RCC 7860 (cell line): ENCODE data around the gene DDX10.
"Not testable (repeated sequence)": the region's sequence is repeated elsewhere in the genome, so short reads cannot be mapped to it uniquely, and the experiment has no call there.

Source experiments
- DNase-seq: peaks from one replicate; pipeline ENCODE4 v3.0.0-alpha.2; 2015; ENCODE audit warnings: low spot score
- FAIRE-seq: peaks from 2 replicates; lab custom pipeline; 2012; peaks lifted over from hg19 to GRCh38; lab: Jason Lieb, UNC

DDX10 gene

DNA sequence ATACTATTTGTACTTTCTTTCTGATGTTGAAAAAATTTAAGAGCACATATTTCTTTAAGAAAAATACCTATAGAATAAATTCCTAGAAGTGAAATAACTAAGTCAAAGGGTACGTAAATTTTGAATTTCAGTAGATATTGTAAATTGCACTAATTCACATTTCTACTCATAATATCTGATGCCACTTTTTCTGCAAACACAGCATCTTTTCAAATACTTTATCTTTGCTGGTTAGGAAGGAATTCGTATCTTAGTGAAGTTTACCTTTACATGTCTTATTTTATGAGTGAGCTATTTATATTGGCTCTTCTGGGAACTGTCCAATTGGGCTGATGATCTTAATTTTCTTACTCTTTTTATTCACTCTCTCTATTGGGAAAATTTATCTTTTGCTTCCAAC, 148.2 kb downstream of the DDX10 start:
- no peak for FAIRE-seq
- DNase-seq: no peak

DNA sequence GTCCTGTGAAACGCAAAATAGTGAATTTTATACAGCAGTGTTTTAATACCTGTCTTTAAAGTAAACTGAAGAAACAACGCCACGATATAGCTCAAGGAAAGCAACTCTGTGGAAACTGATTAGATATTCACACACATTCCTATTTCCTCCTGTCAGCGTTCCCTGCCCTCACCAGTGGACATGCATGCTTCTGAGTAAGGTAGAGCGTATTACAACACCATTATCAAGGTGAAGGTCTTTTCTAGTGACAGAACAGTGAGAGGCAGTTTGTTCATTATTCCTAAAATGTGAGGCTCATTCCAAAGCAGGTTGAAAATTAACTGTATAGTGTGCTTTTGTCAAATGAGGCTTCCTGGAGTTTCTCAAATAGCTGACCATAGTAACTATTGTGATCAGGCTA, 153.1 kb downstream of the DDX10 start:
- FAIRE-seq: no peak
- DNase-seq: no peak

DNA sequence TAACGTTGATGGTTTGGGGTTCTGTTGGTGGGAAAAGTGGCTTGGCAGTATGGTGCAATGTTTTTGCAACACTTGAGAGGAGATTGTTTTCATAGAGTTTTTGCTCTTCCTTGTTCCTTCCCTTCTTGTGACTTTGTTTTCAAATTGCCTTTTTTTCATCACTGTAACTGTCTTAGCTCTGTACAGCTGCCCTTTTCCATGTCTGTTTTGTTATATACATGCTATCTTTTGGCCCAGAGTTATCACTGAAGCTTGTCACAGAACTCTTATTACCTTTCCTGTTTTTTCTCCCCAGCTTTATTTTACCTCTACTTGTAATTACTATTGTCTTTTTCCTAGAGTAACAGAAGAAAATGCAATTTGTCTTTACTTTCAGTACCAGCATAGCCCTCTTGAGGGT, 154.1 kb downstream of the DDX10 start:
- no peak for FAIRE-seq
- no peak for DNase-seq

DNA sequence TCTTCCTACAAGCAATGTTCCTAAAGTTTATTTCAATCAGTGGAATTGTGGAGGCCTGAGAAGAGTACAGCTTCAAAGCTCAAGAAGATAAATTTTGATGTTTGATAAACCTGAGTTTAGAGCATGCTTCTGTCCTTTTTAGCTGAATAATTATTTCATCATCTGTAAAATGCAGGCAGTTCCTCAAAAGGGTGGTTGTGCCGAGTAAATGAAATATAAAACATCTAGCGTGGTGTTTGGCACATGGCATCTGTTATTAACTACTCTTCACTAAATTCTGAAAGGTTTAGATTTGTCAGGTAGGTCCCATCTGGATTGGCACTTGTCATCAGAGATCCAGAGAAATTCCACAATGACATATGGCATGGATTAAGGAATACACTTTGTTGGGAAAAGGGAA, 155.1 kb downstream of the DDX10 start:
- DNase-seq (no peak), FAIRE-seq (no peak)

DNA sequence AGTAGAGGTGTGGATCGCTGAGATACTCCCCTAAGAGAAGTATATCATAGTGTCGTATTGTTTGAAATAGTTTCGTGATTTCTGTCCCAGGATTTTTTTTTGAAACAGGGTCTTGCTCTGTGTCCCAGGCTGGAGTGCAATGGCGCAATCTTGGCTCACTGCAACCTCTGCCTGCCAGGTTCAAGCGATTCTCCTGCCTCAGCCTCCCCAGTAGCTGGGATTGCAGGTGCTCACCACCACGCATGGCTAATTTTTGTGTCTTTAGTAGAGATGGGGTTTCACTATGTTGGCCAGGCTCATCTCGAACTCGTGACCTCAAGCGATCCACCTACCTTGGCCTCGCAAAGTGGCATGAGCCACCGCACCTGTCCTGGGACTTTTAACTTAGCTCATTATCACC, 159.1 kb downstream of the DDX10 start:
- not testable (repeated sequence) for FAIRE-seq

DNA sequence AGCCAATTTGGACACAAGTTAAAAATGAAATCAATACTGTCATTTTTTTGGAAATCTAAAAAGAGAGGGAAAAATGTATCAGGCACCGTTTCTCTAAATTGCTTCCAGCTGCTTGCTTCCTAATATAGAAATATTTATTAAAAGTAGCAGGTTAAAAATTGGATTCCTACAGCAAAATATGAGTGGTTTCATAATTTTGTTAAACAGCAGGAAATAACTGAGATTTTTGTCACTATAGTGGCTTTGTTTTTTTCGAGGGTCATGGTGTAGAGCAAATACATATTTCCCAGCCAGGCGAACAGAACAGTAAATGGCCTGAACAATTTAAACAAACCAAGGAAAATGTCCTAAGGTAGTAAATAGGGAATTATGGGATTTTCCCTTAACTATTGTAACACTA, 159.7 kb downstream of the DDX10 start:
- no peak for FAIRE-seq
- DNase-seq: no peak

More for the DNA sequence above, 159.1 kb downstream of the DDX10 start:
- DNase-seq: not testable (repeated sequence)

DNA sequence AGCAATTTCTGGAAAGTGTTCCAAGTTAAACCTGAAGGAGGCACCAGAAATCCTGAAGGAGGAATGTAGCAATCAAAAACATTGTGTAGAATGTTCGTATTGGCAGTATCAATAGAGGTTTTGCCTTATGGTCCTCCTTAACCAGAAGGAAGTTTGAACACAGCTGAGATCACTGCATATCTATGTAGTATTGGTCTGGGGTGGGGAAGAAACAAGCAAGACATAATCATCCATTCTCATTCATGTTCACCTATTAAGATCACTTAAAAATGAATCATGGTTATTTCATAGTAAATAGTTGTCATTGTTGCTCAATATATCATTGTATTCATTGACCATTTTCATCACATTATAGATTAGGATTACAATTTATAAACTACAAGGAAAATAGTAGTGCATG, 160.5 kb downstream of the DDX10 start:
- DNase-seq (no peak), FAIRE-seq (no peak)

DNA sequence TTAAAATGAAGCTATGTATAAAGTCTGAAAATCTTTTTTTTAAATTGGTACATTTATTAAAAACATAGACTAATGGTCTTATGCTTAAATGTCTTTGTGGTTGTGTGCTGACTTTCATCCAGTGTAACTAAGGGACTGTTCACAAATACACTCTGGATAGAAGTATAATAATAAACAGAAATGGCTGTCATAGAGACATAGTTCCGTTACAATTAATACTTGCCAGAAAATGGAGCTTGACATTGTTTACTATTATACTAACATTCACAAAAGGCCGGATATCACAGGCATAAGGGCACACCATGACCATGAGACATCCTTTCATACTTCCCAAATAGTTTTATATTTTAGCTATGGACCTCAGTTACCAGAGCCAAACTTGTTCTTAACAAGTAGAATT, 161.3 kb downstream of the DDX10 start:
- FAIRE-seq (no peak), DNase-seq (no peak)

DNA sequence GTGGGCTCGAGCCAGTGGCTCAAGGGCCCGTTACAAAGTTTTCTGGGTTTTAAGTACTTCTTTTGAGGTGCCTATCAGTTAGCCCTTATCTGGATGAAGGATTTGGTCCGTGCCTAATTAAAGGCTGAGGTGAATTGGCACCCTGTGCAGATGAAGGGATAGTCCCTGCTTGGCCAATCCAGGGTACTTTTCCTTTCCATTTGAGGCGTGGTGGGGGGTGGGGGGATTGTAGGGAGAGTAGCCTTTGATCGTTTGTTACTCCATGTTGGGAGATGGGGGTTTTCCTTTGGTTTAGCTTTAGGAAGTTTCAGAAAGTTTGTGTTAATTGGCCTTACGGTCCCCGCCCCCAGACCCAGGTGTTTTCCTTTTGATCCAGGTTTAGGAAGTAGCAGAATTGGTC, 170.8 kb downstream of the DDX10 start:
- DNase-seq (no peak), FAIRE-seq (no peak)

DNA sequence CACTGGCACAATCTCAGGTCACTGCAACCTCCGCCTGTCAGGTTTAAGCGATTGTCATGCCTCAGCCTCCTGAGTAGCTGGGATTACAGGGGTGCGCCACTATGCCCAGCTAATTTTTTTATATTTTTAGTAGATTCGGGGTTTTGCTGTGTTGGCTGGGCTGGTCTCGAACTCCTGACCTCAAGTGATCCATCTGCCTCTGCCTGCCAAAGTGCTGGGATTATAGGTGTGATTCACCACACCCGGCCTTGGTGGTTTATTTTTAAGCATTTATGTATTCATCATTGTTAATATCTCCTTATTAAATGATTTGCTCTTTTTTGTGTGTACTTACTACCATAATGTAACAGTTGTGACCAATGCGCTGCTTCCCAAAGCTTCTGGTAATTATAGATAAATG, 171.7 kb downstream of the DDX10 start:
- DNase-seq (no peak), FAIRE-seq (no peak)

DNA sequence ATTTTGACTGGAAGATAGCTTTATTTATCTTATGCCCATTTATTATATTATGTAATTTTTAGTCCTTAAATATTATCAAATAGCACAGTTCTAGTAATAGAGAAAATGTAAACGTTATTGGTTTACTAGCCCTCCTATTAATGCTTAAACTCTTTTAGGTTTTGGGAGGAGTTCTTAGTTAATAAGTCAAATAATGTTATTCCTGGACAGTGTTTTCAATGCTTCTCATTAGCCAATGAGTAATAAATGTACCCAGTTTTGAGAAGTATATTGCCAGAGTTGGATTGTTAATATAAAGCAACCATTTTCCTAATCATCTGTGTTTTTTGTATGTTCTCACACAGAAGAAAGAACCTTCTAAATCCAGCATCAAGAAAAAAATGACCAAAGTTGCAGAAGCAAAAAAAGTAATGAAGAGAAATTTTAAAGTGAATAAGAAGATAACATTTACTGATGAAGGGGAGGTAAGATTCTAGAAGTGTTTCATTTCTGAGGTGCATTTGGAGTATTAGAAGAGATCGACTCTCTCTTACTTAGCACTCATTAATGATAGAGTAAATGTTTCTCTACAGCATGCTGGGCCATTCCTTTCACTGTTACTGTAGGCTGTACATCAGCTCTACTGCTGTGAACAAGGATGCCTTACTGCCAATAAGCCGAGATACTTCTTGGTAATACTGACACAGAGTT, 173.4 kb downstream of the DDX10 start:
- DNase-seq (no peak), FAIRE-seq (no peak)

DNA sequence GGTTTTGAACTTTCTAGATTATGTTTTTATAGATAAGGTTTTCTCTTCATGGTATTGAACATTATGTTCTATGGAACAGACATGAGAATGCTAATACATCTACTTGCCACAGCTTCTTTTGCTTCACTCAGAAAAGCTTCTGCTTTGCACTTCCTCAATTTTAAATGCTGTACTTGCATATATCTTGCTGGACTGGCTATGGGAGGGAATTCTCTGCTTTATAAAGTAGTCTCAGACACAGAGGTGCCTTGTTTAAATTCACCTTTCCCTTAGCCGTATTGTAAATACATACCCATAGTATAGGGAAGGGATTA, 173.9 kb downstream of the DDX10 start:
- FAIRE-seq (no peak), DNase-seq (no peak)

DNA sequence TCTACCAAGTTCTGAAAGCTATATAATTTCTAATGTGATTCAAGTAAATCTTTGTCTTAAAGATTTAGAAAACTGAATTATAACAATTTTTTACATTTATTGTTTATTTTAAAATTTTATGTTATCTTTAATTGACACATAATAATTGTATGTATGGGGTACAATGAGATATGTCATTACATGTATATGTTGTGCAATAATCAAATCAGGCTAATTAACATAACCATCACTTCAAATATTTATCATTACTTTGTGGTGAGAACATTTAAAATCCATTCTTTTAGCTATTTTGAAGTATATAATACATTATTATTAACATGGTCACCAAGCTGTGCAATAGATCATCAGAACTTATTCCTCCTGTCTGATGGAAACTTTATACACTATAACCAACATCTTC, 181.1 kb downstream of the DDX10 start:
- DNase-seq (no peak), FAIRE-seq (no peak)

DNA sequence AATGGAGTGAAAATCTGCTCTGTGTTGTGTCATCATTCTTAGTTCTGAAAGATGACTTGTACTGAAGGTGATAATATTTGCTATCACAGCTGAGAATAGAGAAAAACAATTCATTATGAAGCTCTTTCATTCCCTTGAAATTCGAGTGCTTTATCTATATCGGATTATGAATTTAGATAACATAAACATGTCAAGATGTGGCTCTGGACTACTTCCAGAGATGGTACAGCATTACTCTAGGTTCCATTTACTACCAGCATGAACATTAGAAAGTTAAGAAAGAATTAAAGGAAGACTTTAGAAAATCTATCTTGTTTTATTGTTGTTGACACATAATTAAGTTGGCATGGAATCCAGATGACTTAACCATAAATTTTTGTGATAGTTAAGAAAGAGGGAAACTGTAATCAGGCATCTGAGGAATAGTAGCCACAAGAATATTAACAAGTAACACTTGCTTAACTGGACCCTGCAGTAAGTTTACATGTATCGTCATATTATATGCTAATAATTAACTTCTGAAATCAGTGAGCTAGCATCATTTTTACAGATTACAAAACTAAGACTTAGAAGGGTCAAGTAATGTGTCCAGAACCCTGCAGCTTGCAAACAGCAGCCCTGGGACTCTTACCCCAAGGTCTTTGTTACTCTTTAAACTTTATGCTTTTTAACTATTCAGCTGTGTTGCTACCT, 182.6 kb downstream of the DDX10 start:
- DNase-seq: no peak
- FAIRE-seq: no peak

DNA sequence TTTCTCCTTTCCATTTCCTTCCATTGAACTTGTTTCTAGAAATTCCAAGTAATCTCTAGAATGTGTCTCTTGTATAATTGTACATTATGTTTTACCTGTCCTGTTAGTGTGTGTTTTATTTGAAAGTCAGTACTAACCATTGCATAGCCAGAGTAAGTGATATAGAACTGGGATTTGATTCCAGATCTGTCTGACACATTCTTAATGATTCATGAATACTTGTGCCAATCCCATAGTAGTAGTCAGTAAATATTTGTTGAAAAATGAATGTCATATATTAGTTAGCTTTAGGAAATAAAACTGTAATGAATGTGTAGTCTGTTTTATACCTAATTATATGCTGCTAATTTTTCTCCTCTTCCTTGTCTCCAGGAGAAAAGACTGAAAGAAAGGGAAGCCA, 186.9 kb downstream of the DDX10 start:
- no peak for DNase-seq
- no peak for FAIRE-seq

DNA sequence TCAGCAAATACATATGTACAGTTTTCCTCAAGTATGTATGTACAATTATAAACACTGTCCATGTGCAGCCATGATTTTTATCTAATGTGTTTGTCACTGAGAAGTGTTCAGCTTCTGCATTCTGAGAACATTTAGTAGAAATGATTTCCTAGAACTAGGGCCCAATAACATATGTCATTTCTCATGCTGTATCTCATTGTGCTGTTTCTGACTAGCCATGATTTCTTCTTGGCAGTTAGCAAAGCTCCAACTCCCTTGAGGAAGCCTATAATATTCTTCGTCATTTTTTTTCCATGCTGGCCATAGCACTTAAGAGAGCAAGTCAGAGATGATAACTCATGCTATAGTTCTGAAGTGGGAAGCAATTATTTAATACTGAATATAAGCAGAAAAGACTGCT, 187.8 kb downstream of the DDX10 start:
- no peak for FAIRE-seq

DNA sequence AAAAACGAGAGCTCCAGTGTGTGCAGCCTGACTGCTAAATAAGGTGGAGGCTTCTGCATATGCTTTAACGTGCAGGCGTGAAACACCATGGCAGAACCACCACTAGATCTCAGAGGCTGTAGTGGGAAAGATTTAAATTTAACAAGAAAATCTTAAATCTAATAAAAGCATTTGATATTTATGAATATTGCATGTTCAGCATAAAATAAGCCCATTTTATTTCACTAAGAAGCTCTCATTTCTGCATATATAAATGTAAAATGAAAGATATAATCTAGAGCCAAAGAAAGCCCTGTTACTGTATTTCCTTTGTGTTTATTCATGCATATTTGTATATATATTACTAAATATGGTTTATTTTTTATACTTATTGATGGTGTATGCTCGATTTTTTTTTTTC, 188.3 kb downstream of the DDX10 start:
- DNase-seq (no peak), FAIRE-seq (no peak)

More for the DNA sequence above, 187.8 kb downstream of the DDX10 start:
- no peak for DNase-seq

DNA sequence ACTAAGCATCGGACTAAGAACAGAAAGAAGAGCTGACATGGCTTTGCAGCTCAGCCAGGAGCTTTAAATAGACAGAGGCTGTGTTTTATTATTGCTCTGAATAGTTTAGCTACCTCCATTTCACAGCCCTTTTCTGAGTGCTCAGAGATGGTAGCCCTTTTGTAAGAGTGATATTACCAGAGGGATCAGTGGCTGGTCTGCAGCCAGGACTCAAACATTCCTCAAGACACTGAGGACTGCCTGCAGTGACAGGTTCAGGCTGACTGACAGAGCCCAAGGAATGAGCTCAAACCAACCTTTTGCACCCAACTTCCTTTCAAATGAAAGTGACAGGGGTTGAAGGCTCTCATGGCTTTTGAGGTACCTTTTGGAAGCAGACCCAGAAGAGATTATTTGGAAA, 189.0 kb downstream of the DDX10 start:
- DNase-seq (no peak), FAIRE-seq (no peak)

DNA sequence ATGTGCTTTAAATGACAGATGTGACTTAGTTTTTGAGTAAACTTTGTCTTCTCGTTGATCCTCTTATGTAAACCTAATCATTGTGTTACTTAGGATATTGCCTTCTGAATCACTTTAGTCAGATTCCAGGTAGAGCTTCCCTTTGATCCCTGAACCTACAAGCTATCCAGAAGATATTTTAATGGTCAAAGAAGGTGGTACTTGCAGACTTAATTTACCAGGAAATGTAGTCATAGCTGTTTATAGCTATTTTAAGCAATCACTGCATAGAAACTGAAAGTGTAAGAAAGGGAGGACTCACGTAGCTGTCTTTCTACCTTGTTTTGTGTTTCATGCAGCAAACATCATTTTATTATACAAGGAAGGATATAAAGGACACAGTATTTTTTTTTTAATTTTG, 189.5 kb downstream of the DDX10 start:
- DNase-seq: no peak
- FAIRE-seq: no peak

DNA sequence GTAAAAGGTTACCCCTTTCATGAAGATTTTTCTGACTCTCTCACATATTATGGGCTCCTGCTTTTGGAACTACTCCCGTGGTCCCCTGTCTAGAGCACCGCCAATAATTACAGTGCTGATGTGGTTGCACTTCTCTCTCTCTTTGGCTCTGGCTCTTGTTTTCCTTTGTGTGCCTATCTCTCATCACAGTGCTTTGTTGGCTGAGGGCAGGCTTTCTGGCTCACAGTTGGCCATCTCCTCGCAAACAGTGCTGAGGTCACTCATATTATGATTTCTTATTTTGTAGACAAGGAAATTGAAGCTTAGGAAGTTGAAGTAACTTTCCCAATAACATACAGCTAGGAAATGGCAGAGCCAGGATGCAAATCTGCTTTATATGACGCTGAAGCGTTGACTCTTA, 192.5 kb downstream of the DDX10 start:
- no peak for FAIRE-seq
- no peak for DNase-seq

DNA sequence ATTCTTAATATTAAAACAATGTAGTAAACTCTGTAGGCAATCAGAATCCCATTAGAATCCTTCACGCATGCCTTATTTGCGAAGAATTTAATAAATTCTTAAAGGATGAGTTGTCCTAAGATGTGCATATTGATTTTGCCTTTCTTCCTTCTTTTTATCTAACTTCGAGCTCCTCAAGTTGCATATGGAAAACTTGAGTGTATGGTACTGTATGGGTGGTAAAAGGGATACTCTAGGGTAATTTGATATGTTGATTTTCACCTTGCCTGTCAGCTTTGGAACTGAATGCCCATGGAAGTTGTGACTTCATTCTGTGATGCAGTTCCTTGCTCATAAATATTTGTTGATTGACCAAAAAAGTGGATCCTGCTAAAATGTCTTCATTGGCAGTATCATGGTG, 193.8 kb downstream of the DDX10 start:
- no peak for DNase-seq
- FAIRE-seq: no peak

DNA sequence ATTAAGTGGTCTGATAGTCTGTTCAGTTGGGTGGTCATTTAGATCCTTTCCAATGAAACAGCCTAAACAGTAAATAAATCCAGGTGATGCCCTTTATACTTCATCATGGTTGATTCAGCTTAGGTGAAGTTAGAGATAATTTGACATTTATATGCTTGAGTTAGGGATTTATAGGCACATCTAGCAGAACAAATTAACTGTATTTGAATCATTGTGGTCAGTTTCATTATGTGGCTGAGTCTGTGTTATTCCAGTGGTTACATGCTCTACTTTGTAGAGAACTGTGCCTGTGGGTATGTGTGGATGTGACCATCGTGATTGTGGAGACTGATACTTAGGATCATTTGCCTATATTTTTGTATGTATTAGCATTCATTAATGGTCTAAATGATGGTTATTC, 194.6 kb downstream of the DDX10 start:
- no peak for DNase-seq
- peak; percentile 32 for FAIRE-seq

DNA sequence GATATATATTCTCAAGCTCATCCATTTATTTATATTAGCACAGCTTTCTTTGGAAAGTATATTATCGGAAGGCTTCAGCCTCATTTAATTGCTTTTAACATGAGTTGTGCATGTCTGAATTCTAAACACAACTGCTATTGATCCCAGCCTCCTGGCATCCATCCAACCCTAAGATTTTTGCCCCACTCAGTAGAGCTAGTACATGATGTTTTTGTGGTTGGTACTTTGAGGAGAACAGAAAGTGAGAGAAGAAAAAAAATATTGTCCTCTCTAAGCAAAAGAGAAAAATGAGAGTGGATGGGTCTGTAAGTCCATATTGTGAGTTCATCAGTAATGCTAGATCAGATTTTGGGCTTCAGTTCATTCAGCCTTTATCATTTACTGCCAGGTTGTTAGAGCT, 198.7 kb downstream of the DDX10 start:
- no peak for DNase-seq
- FAIRE-seq: no peak
